DND-41 (cell line): ENCODE measurements around the gene G6PC2.
"Not testable (repeated sequence)": the region's sequence is repeated elsewhere in the genome, so short reads cannot be mapped to it uniquely, and the experiment has no call there.

Experiments
- ATAC-seq: fragments of 200-7000 bp; cut with Tn5 transposase; 3 replicates; pipeline ENCODE4 v1.9.1; 2021; ENCODE audit warnings: low read depth; ENCODE audit not compliant: insufficient read depth
- DNase-seq: peaks from one replicate; pipeline ENCODE4 v3.0.0-alpha.2; 2020
- H2AFZ ChIP-seq: 2 replicates; pipeline ENCODE4 v1.6.0; 2012; ENCODE audit warnings: low read depth, low read length
- H3K27ac ChIP-seq: 2 replicates; pipeline ENCODE4 v1.5.1; 2012; ENCODE audit warnings: low read length, inconsistent platforms
- H3K27me3 ChIP-seq: fragments of 200-600 bp; sonication (generic); 2 replicates; pipeline ENCODE4 v1.6.0; 2012; ENCODE audit warnings: low read length, mild to moderate bottlenecking, inconsistent platforms; ENCODE audit not compliant: insufficient read depth, poor library complexity
- H3K36me3 ChIP-seq: 2 replicates; pipeline ENCODE4 v1.5.1; 2012; ENCODE audit warnings: low read length, inconsistent platforms; ENCODE audit not compliant: insufficient read depth
- H3K4me1 ChIP-seq: 2 replicates; pipeline ENCODE4 v1.5.1; 2012; ENCODE audit warnings: mild to moderate bottlenecking, low read length; ENCODE audit not compliant: insufficient read depth
- H3K4me2 ChIP-seq: 2 replicates; pipeline ENCODE4 v1.6.0; 2012; ENCODE audit warnings: mild to moderate bottlenecking, moderate library complexity, low read length, inconsistent platforms; ENCODE audit not compliant: insufficient read depth
- H3K4me3 ChIP-seq, 2 experiments: fragments of 200-600 bp in 1 of 2; shearing (Covaris generic) in 1 of 2; 2 replicates each; pipeline ENCODE4 v1.5.1; 2012 to 2016; ENCODE audit warnings: inconsistent platforms in 2 of 2, low read length in 2 of 2, mild to moderate bottlenecking in 2 of 2, low read depth in 1 of 2, moderate library complexity in 1 of 2
- H3K79me2 ChIP-seq: 2 replicates; pipeline ENCODE4 v1.6.0; 2012; ENCODE audit warnings: low read length, inconsistent platforms; ENCODE audit not compliant: insufficient read depth
- H3K9ac ChIP-seq: 2 replicates; pipeline ENCODE4 v1.6.0; 2012; ENCODE audit warnings: low read depth, mild to moderate bottlenecking, inconsistent platforms, low read length, moderate library complexity
- H3K9me3 ChIP-seq: 2 replicates; pipeline ENCODE4 v1.5.1; 2012; ENCODE audit warnings: low read length, moderate library complexity, mild to moderate bottlenecking, inconsistent platforms; ENCODE audit not compliant: insufficient read depth, severe bottlenecking
- H4K20me1 ChIP-seq: 2 replicates; pipeline ENCODE4 v1.6.0; 2012; ENCODE audit warnings: low read length; ENCODE audit not compliant: insufficient read depth
- CTCF ChIP-seq: IDR thresholded peaks from 2 replicates; pipeline ENCODE4 v1.5.1; 2012; ENCODE audit warnings: borderline replicate concordance, low read length, moderate library complexity, mild to moderate bottlenecking; ENCODE audit not compliant: poor library complexity, severe bottlenecking; ENCODE audit errors: extremely low read depth
- EZH2 ChIP-seq: IDR thresholded peaks from 3 replicates; pipeline ENCODE4 v1.6.1; 2012; ENCODE audit warnings: borderline replicate concordance, low read depth, mild to moderate bottlenecking, moderate library complexity, low read length, inconsistent platforms; ENCODE audit not compliant: severe bottlenecking

The G6PC2 gene

DNA sequence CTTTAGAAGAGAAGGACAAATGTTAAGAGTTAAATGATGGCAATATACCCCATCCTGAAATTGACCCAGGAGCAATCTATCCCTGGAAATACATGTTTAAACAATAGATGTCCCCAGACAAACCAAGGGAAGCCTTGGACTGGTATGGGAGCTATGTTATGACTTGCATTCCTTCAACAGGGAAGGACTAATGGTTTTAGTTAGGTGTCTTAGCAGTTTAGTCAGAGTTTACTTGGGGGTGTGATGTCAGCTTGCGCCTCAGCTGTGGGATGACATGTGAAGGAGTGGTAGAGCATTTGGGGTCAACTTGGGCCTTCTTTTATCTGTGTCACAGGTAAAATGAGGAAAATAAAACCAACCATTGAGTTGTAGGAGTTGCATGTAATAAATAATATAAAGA lies 47.6 kb upstream of the G6PC2 start:
- no peak overlapping the region for H3K27ac ChIP-seq
- DNase-seq (no peak), ATAC-seq (no peak)
- H3K4me1 ChIP-seq = no peaks in the 10 kb centered on the region
- H3K9me3 ChIP-seq = no peaks in the 10 kb centered on the region
- no peaks in the 10 kb centered on the region for H3K27me3 ChIP-seq
- no peaks in the 10 kb centered on the region for H4K20me1 ChIP-seq
- no peak overlapping the region for H3K9ac ChIP-seq
- no peak overlapping the region for H3K4me3 ChIP-seq
- H3K4me2 ChIP-seq = no peak overlapping the region
- no peak overlapping the region for H2AFZ ChIP-seq
- TF ChIP-seq CTCF (no peak), EZH2 (no peak)
- no peaks in the 10 kb centered on the region for H3K79me2 ChIP-seq
- H3K36me3 ChIP-seq = peaks cover 38% of the 10 kb centered on the region

- H3K4me1 ChIP-seq = no peaks in the 10 kb centered on the region
- no peak overlapping the region for H3K9ac ChIP-seq
- H4K20me1 ChIP-seq = no peaks in the 10 kb centered on the region
- H3K4me3 ChIP-seq = no peak overlapping the region
- H3K79me2 ChIP-seq = no peaks in the 10 kb centered on the region
- no peaks in the 10 kb centered on the region for H3K27me3 ChIP-seq
- no peak overlapping the region for H3K27ac ChIP-seq
- H3K36me3 ChIP-seq = peaks cover 50% of the 10 kb centered on the region
- H3K9me3 ChIP-seq = no peaks in the 10 kb centered on the region
- ATAC-seq (no peak), DNase-seq (no peak)
- no peak overlapping the region for H3K4me2 ChIP-seq
- TF ChIP-seq CTCF = no peak
- TF ChIP-seq EZH2 = no peak
- H2AFZ ChIP-seq = no peak overlapping the region
Measured at GRCh38 chr2:168854651-168855050, 46.4 kb upstream of the G6PC2 start.

GRCh38 chr2:168855601-168856000 lies 45.5 kb upstream of the G6PC2 start:
- Histone ChIP-seq H3K27ac (no peak overlapping the region), H2AFZ (no peak overlapping the region), H3K4me3 (no peak overlapping the region), H3K9me3 (no peaks in the 10 kb centered on the region), H3K9ac (no peak overlapping the region), H3K79me2 (no peaks in the 10 kb centered on the region), H3K4me2 (no peak overlapping the region), H4K20me1 (no peaks in the 10 kb centered on the region), H3K36me3 (peaks cover 57% of the 10 kb centered on the region), H3K27me3 (no peaks in the 10 kb centered on the region), H3K4me1 (no peaks in the 10 kb centered on the region)
- DNase-seq (no peak), ATAC-seq (no peak)
- TF ChIP-seq EZH2 (no peak), CTCF (no peak)

- H2AFZ ChIP-seq = no peak overlapping the region
- no peaks in the 10 kb centered on the region for H3K79me2 ChIP-seq
- H3K4me1 ChIP-seq = no peaks in the 10 kb centered on the region
- H3K27ac ChIP-seq = no peak overlapping the region
- H3K27me3 ChIP-seq = no peaks in the 10 kb centered on the region
- ATAC-seq = no peak
- H3K9me3 ChIP-seq = no peaks in the 10 kb centered on the region
- no peaks in the 10 kb centered on the region for H4K20me1 ChIP-seq
- no peak overlapping the region for H3K9ac ChIP-seq
- H3K36me3 ChIP-seq = peaks cover 61% of the 10 kb centered on the region
- H3K4me3 ChIP-seq = no peak overlapping the region
- TF ChIP-seq CTCF (no peak), EZH2 (no peak)
- DNase-seq = no peak
- no peak overlapping the region for H3K4me2 ChIP-seq
Measured at GRCh38 chr2:168858146-168858545, 42.9 kb upstream of the G6PC2 start.

- H4K20me1 ChIP-seq, ATAC-seq, H3K4me2 ChIP-seq, H3K4me1 ChIP-seq, H2AFZ ChIP-seq, H3K9me3 ChIP-seq, H3K27ac ChIP-seq, H3K79me2 ChIP-seq, H3K9ac ChIP-seq, H3K4me3 ChIP-seq, DNase-seq, H3K27me3 ChIP-seq: not testable (repeated sequence)
- H3K36me3 ChIP-seq = peaks cover 46% of the 10 kb centered on the region
Measured at GRCh38 chr2:168867164-168867563, 33.9 kb upstream of the G6PC2 start.
